ENCODE results near the gene HOXD10.

GRCh38 chr2:176122683-176123410, 6.3 kb downstream of the HOXD10 start, which contains the start of gene HOXD9:
- TF ChIP-seq POLR2A (IDR thresholded peaks at IDR 0.05), result peak in 1 of 2 donors; percentile 3
- TF ChIP-seq EP300 (IDR thresholded peaks at IDR 0.05), result no peak
- TF ChIP-seq, protein P1, sequence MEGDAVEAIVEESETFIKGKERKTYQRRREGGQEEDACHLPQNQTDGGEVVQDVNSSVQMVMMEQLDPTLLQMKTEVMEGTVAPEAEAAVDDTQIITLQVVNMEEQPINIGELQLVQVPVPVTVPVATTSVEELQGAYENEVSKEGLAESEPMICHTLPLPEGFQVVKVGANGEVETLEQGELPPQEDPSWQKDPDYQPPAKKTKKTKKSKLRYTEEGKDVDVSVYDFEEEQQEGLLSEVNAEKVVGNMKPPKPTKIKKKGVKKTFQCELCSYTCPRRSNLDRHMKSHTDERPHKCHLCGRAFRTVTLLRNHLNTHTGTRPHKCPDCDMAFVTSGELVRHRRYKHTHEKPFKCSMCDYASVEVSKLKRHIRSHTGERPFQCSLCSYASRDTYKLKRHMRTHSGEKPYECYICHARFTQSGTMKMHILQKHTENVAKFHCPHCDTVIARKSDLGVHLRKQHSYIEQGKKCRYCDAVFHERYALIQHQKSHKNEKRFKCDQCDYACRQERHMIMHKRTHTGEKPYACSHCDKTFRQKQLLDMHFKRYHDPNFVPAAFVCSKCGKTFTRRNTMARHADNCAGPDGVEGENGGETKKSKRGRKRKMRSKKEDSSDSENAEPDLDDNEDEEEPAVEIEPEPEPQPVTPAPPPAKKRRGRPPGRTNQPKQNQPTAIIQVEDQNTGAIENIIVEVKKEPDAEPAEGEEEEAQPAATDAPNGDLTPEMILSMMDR (IDR thresholded peaks at IDR 0.05), result no peak
- no peak for TF ChIP-seq POLR2AphosphoS5 (IDR thresholded peaks at IDR 0.05)

All from gastroesophageal sphincter (tissue), 3 donors.